Lower lobe of right lung (tissue), 2 donors: Measurements from ENCODE around the gene CFAP46. TPM values are rescaled to one million over a fixed set of nuclear protein-coding genes. Genes with fewer than 3 reads are reported as not detected.

Experiments used
- ATAC-seq, 2 donors: fragments of 200-7000 bp; cut with Tn5 transposase; one replicate each; pipeline ENCODE4 v1.9.1; 2020 to 2022; ENCODE audit warnings: mild to moderate bottlenecking in 2 of 2, moderate library complexity in 2 of 2
- DNase-seq: peaks from one replicate; pipeline ENCODE4 v3.0.0-alpha.2; 2020
- H3K27ac ChIP-seq: fragments of 200-600 bp; one replicate; pipeline ENCODE4 v1.8.0; 2022
- H3K27me3 ChIP-seq: fragments of 200-600 bp; one replicate; pipeline ENCODE4 v1.8.0; 2022; ENCODE audit warnings: low read depth
- H3K36me3 ChIP-seq: fragments of 200-600 bp; one replicate; pipeline ENCODE4 v1.8.0; 2022; ENCODE audit warnings: mild to moderate bottlenecking
- H3K4me1 ChIP-seq: fragments of 200-600 bp; one replicate; pipeline ENCODE4 v1.8.0; 2022
- H3K4me3 ChIP-seq: fragments of 200-600 bp; one replicate; pipeline ENCODE4 v1.8.0; 2022; ENCODE audit warnings: mild to moderate bottlenecking
- H3K9me3 ChIP-seq: fragments of 200-600 bp; one replicate; pipeline ENCODE4 v1.8.0; 2022
- CTCF ChIP-seq: fragments of 200-600 bp; IDR thresholded peaks from one replicate; pipeline ENCODE4 v1.8.0; 2022; ENCODE audit warnings: antibody characterized with exemption, mild to moderate bottlenecking
- intact Hi-C: fragments of 100-400 bp; cut with DNase I; formaldehyde crosslinking; loops from one replicate; pipeline ENCODE4 v1.11.0; 2022
- total RNA-seq: library from RNA; stranded (reverse); fragmentation: NEBNext Ultra II Directional; extraction: Animal tissue kit (Norgen Biotek cat#: 25700); gene quantifications from one replicate; pipeline ENCODE4 v1.2.1, GENCODE V29; 2021
- donor health status: DM: no; HTN: yes; CAD: no; lungs with severe emphysema.

Gene CFAP46
- total RNA-seq, 1 donor from 2014 or later: 9.0 TPM

DNA sequence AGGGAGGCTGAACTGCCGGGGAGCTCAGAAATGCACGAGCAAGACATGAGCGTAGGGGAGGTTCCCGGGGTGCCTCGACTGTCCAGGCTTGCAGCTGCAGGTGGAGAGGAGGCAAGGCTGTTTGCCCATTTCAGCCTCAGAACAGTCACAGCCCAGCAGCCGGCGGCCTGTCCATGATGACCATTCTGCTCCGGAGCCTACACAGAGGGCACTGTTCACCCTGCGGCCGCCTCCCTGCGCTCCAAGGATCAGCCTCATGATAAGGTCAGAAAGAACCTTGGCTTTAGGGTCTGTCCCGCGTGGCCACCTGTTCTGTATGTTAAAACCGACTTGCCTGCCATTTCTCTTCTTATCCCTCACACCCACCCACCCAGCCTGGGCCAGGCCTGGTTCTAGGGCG, 21.9 kb upstream of the CFAP46 start:
- H3K4me3 ChIP-seq: peak overlapping the region; percentile 36
- no peaks in the 10 kb centered on the region for H3K9me3 ChIP-seq
- ATAC-seq (no peak), DNase-seq (no peak)
- TF ChIP-seq CTCF: no peak
- H3K27me3 ChIP-seq: peaks cover 5% of the 10 kb centered on the region
- H3K4me1 ChIP-seq: peaks cover 12% of the 10 kb centered on the region
- no peaks in the 10 kb centered on the region for H3K36me3 ChIP-seq
- no peak overlapping the region for H3K27ac ChIP-seq
- intact Hi-C loops: no loop called here

DNA sequence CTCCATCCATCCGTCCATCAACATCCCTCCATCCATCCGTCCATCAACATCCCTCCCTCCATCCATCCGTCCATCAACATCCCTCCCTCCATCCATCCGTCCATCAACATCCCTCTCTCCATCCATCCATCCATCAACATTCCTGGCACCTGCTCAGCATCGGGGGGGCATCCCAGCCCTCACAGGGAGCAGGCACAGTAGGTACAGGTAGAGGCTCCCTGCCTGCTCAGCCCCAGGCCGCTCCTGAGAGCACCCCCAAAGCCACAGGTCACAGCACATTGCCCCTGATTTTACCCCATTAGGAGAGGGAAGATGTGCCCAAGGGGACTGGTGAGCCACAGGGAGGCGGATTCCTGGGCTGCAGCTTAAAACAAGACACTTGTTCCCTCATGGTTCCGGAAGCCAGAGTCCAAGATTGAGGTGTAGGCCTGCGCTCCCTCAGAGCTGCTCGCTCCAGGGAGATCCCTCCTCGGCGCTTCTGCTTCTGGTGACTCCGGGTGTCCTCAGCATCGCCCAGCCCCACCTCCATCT, 21.1 kb upstream of the CFAP46 start:
- Histone ChIP-seq H3K36me3 (no peaks in the 10 kb centered on the region), H3K27me3 (peaks cover 10% of the 10 kb centered on the region), H3K27ac (no peak overlapping the region), H3K9me3 (no peaks in the 10 kb centered on the region), H3K4me1 (peaks cover 12% of the 10 kb centered on the region), H3K4me3 (no peak overlapping the region)
- no peak for TF ChIP-seq CTCF
- intact Hi-C loops: no loop called here
- ATAC-seq (no peak), DNase-seq (no peak)

DNA sequence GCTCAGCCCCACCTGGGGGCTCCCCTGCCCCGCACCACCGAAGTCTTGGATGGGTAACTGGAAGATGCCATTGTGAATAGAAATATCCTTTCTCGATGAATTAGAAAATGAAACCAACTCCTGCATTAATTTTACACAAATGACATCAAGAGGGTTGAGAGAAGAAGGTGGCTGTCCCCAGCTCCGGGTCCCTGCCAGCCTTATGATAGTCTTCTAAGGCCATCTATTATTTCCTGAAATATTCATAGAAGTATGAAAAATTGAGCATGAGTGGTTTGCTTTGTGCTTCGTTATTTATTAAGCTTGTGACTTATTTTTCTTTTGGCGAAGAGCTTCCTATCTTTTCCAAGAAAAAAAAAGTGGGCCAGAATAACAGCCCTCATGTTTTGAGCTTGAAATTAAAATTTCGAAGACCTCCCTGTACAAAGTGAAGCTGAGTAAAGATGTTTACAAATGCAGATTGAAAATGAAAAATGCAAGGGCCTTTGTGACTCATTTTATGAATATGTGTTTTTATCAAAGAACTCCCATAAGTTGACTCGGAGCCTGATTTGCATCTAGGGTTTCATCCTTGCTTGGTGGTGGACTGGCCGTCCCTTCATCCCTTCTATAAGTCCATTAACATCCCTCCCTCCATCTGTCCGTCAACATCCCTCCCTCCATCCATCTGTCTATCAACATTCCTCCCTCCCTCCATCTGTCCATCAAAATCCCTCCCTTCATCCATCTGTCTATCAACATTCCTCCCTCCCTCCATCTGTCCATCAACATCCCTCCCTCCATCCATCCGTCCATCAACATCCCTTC, 20.5 kb upstream of the CFAP46 start:
- H3K36me3 ChIP-seq: no peaks in the 10 kb centered on the region
- H3K27ac ChIP-seq: no peak overlapping the region
- no peak for DNase-seq
- intact Hi-C loops: no loop called here
- no peak for ATAC-seq
- H3K27me3 ChIP-seq: peaks cover 10% of the 10 kb centered on the region
- TF ChIP-seq CTCF: no peak
- H3K4me1 ChIP-seq: peaks cover 12% of the 10 kb centered on the region
- peak overlapping the region; percentile 66 for H3K4me3 ChIP-seq
- H3K9me3 ChIP-seq: no peaks in the 10 kb centered on the region

DNA sequence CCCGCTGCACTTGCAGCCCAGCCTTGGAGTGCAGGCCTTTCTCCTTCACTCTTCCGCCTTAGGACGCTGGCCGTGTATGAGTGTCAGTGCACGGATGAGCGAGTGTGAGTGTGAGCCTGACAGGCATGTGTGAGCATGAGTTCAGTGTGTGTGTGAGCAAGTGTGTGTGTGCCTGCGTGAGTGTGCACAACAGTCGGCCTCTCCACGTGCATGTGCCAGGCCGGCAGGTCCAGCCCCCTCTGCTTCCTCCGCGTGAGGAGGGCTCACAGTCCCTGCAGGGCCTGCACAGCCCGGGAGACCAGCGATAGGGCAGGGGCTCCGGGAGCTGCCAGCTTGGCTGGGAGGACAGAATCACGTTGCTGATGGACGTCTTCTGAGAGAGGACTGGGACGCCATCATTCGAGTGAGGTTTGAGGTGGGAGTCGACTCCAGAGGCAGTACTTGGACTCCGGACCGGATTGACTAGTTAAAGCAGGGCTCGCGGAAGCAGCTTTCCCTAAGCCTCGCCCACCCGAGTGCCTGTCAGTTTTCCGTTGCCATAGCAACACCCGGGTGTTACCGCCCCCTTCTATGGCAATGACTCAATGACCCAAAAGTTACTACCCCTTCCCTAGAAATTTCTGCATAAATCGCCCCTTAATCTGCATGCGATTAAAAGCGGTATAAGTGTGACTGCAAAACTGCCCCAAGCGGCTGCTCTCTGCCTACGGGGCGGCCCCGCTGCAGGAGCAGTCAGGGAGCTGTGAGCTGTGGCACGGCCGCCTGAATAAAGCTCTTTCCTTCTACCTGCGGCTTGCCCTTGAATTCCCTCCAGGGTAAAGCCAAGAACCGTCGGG, 19.6 kb upstream of the CFAP46 start:
- no peak overlapping the region for H3K27ac ChIP-seq
- no peaks in the 10 kb centered on the region for H3K9me3 ChIP-seq
- peaks cover 10% of the 10 kb centered on the region for H3K27me3 ChIP-seq
- H3K4me3 ChIP-seq: peak overlapping the region; percentile 66
- DNase-seq: peak; percentile 78
- peaks cover 12% of the 10 kb centered on the region for H3K4me1 ChIP-seq
- intact Hi-C loops: no loop called here
- TF ChIP-seq CTCF: no peak
- peak; percentile 69 to 71 for ATAC-seq
- H3K36me3 ChIP-seq: no peaks in the 10 kb centered on the region

- Histone ChIP-seq H3K4me1 (peaks cover 12% of the 10 kb centered on the region), H3K9me3 (no peaks in the 10 kb centered on the region), H3K36me3 (no peaks in the 10 kb centered on the region), H3K4me3 (no peak overlapping the region), H3K27ac (no peak overlapping the region), H3K27me3 (peaks cover 10% of the 10 kb centered on the region)
- DNase-seq (no peak), ATAC-seq (no peak)
- TF ChIP-seq CTCF: no peak
- intact Hi-C loops: no loop called here
Observed at GRCh38 chr10:132961420-132961786, 19.0 kb upstream of the CFAP46 start.
